Ascending aorta (tissue), 2 donors: ENCODE data around the gene MRNIP. TPM values are rescaled to one million over a fixed set of nuclear protein-coding genes. Genes with fewer than 3 reads are reported as not detected.

Source experiments
- DNase-seq, 2 donors: peaks; one replicate each; pipeline ENCODE4 v3.0.0-alpha.2; 2019; ENCODE audit warnings: low spot score in 2 of 2
- H3K27ac ChIP-seq, 2 donors: fragments of 200-600 bp; sonication (generic); one replicate each; pipeline ENCODE4 v1.5.1; 2016 to 2017; ENCODE audit warnings: mild to moderate bottlenecking in 1 of 2
- H3K27me3 ChIP-seq: fragments of 200-600 bp; sonication (generic); one replicate; pipeline ENCODE4 v1.5.1; 2017
- H3K36me3 ChIP-seq, 2 donors: fragments of 200-600 bp; sonication (generic); one replicate each; pipeline ENCODE4 v1.5.1; 2016
- H3K4me1 ChIP-seq, 2 donors: fragments of 200-600 bp; sonication (generic); one replicate each; pipeline ENCODE4 v1.5.1; 2016 to 2017; ENCODE audit warnings: mild to moderate bottlenecking in 1 of 2
- H3K4me3 ChIP-seq, 2 donors: fragments of 200-600 bp; sonication (generic); one replicate each; pipeline ENCODE4 v1.5.1; 2016 to 2017; ENCODE audit warnings: mild to moderate bottlenecking in 1 of 2
- H3K9me3 ChIP-seq, 2 donors: fragments of 200-600 bp; sonication (generic); one replicate each; pipeline ENCODE4 v1.5.1; 2016
- CTCF ChIP-seq, 3 experiments: fragments of 200-600 bp in 2 of 3; fragments of 450-650 bp in 1 of 3; sonication (generic) in 2 of 3; IDR thresholded peaks; one replicate each; pipeline ENCODE4 v1.5.1; 2016 to 2019; ENCODE audit warnings: antibody characterized with exemption in 3 of 3, mild to moderate bottlenecking in 1 of 3, moderate library complexity in 1 of 3
- intact Hi-C: fragments of 100-400 bp; cut with DNase I; formaldehyde crosslinking; loops from one replicate; pipeline ENCODE4 v1.15.1; 2023
- total RNA-seq: library from RNA; depleted of rRNA; stranded (reverse); fragments of >200 nt; gene quantifications from one replicate; pipeline ENCODE4 v1.1.0, GENCODE V29; 2016

The MRNIP gene
- total RNA-seq, 1 donor from 2014 or later, result 17.3 TPM

GRCh38 chr5:179864686-179865085 is 6.1 kb upstream of the MRNIP start:
- no peak for DNase-seq
- no peak for TF ChIP-seq CTCF (IDR thresholded peaks at IDR 0.05)
- no peak overlapping the region for H3K4me3 ChIP-seq
- peaks cover 0 to under 1% of the 10 kb centered on the region in 2 donors for H3K4me1 ChIP-seq
- no peak overlapping the region for H3K27ac ChIP-seq
- intact Hi-C loops, result no loop called here
- peaks cover 58 to 73% of the 10 kb centered on the region in 2 donors for H3K36me3 ChIP-seq
- no peaks in the 10 kb centered on the region for H3K9me3 ChIP-seq
- H3K27me3 ChIP-seq, result no peaks in the 10 kb centered on the region

- intact Hi-C loops, result no loop called here
- Histone ChIP-seq H3K27me3 (no peaks in the 10 kb centered on the region), H3K27ac (no peak overlapping the region), H3K9me3 (no peaks in the 10 kb centered on the region), H3K4me3 (no peak overlapping the region), H3K4me1 (peaks cover 0 to 3% of the 10 kb centered on the region in 2 donors), H3K36me3 (peaks cover 48 to 62% of the 10 kb centered on the region in 2 donors)
- DNase-seq, result no peak
- no peak for TF ChIP-seq CTCF (IDR thresholded peaks at IDR 0.05)
Measured at GRCh38 chr5:179863449-179864085, 5.0 kb upstream of the MRNIP start.

- Histone ChIP-seq H3K27me3 (no peaks in the 10 kb centered on the region), H3K9me3 (no peaks in the 10 kb centered on the region), H3K4me3 (no peak overlapping the region), H3K4me1 (peaks cover 0 to 3% of the 10 kb centered on the region in 2 donors), H3K36me3 (peaks cover 45 to 55% of the 10 kb centered on the region in 2 donors), H3K27ac (no peak overlapping the region)
- intact Hi-C loops, result no loop called here
- no peak for TF ChIP-seq CTCF (IDR thresholded peaks at IDR 0.05)
- DNase-seq, result no peak
Measured at GRCh38 chr5:179862891-179863290, 4.3 kb upstream of the MRNIP start.

GRCh38 chr5:179862296-179862695 is 3.7 kb upstream of the MRNIP start:
- intact Hi-C loops, result no loop called here
- no peak for TF ChIP-seq CTCF (IDR thresholded peaks at IDR 0.05)
- Histone ChIP-seq H3K27me3 (no peaks in the 10 kb centered on the region), H3K9me3 (no peaks in the 10 kb centered on the region), H3K4me3 (no peak overlapping the region), H3K4me1 (peaks cover 0 to 5% of the 10 kb centered on the region in 2 donors), H3K36me3 (peaks cover 39 to 50% of the 10 kb centered on the region in 2 donors), H3K27ac (no peak overlapping the region)
- DNase-seq, result no peak

GRCh38 chr5:179860301-179860700 is 1.7 kb upstream of the MRNIP start:
- no peak overlapping the region for H3K4me3 ChIP-seq
- no peaks in the 10 kb centered on the region for H3K27me3 ChIP-seq
- no peak overlapping the region for H3K27ac ChIP-seq
- intact Hi-C loops, result no loop called here
- H3K9me3 ChIP-seq, result no peaks in the 10 kb centered on the region
- peaks cover 24 to 33% of the 10 kb centered on the region in 2 donors for H3K36me3 ChIP-seq
- DNase-seq, result no peak
- TF ChIP-seq CTCF (IDR thresholded peaks at IDR 0.05), result no peak
- peaks cover 0 to 8% of the 10 kb centered on the region in 2 donors for H3K4me1 ChIP-seq
